ENCODE data around the gene RASSF3.

- TF ChIP-seq CTCF (IDR thresholded peaks at IDR 0.05), result no peak
- no peak for TF ChIP-seq POLR2AphosphoS5 (IDR thresholded peaks at IDR 0.05)
Observed at GRCh38 chr12:64683816-64684543, 73.7 kb downstream of the RASSF3 start.

All from breast epithelium (tissue), 3 donors.